Measurements from ENCODE around the gene CRTC3. TPM values are rescaled to one million over a fixed set of nuclear protein-coding genes. Genes with fewer than 3 reads are reported as not detected.
A peak's percentile ranks its signal among the peaks of the same experiment; 100 is the strongest.

CRTC3 gene
- total RNA-seq, 2 donors from 2014 or later, result 10.5 to 13.0 TPM

DNA sequence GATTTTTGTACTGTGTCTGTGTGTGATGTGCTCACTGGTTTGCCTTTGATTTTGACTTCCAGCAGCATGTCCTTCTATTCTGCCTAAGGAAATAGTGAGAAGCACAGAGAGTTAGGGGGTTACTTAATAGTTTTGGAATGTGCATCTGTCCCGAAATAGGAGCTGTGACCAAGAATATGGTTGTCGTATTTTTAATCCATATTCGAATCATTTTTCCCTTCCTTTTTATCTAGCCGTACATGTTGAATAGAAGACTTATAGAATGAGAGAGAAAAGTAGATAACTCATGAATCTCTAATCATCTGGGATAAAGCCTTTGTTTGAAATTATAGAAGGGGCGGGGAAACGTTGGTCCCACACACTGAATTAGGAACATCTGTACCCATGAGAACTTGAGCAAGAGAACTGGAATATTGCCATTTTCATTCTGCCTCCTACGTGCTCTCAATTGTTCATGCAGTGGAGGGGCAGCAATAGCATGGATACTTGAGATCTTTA is 23.6 kb downstream of the CRTC3 start:
- 54 to 55% methylated on average over 7 of the region's 7 CpGs for WGBS, 2 donors
- intact Hi-C loops (cut with DNase I), result no loop called here
- Histone ChIP-seq H3K4me3 (no peak overlapping the region), H3K36me3 (replicated peaks in 1 of 2; ENCODE audit: insufficient read depth in 1 of 2, low read depth in 2 of 2) (no peaks in the 10 kb centered on the region), H3K27ac (peak overlapping the region; percentile 4 to 70 (median 60)), H3K4me1 (peaks cover 35% of the 10 kb centered on the region), H3K9me3 (no peaks in the 10 kb centered on the region), H3K27me3 (no peaks in the 10 kb centered on the region)
- no peak for TF ChIP-seq POLR2A (IDR thresholded peaks at IDR 0.05)
- TF ChIP-seq, protein P1, sequence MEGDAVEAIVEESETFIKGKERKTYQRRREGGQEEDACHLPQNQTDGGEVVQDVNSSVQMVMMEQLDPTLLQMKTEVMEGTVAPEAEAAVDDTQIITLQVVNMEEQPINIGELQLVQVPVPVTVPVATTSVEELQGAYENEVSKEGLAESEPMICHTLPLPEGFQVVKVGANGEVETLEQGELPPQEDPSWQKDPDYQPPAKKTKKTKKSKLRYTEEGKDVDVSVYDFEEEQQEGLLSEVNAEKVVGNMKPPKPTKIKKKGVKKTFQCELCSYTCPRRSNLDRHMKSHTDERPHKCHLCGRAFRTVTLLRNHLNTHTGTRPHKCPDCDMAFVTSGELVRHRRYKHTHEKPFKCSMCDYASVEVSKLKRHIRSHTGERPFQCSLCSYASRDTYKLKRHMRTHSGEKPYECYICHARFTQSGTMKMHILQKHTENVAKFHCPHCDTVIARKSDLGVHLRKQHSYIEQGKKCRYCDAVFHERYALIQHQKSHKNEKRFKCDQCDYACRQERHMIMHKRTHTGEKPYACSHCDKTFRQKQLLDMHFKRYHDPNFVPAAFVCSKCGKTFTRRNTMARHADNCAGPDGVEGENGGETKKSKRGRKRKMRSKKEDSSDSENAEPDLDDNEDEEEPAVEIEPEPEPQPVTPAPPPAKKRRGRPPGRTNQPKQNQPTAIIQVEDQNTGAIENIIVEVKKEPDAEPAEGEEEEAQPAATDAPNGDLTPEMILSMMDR (IDR thresholded peaks at IDR 0.05), result no peak
- ATAC-seq (no peak), DNase-seq (peak in 1 of 4 donors; percentile 35)

DNA sequence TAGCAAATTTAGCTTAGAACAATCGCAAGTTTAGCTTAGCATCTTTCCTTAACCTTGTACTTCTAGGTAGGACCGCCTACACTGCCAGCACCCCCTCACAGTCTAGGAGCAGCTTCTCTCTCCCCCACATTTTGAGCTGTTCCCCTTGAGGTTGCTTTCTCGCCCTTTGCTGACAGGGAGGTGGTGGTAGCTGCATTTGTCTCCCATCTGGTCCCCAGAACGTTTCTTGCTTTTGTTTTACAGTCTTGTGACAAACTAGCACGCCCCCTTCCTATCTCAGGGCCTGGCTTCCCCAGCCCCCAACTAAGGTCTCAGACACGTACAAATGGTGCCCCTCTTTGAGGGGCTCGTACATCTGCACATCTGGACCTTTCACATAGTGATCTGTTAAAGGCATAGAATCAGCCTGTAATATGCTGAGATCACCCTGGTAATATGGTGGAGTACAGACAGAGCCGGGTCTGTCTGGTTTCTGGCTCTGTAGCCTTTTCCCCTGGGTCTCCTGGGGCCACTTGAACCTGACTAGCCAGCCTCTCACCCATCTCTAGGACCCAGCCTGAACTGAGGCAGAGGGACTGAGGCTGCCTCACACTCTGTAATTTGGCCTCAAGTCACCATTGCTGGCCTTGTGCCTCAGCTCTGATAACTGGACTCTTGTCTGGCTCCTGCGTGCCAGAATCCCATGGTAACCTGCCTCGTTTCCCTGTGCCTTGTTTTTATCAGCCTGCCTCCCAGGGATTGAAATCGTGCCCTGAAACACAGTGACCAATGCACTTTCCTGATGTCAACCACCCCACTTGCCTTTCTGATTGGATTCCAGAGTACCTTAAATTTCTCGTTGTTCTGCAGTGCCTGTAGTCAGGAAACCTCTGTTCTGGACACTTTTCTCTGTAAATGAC is 27.7 kb downstream of the CRTC3 start:
- peak; percentile 90 to 97 (median 94) for DNase-seq
- H3K27me3 ChIP-seq, result no peaks in the 10 kb centered on the region
- peak; percentile 88 for ATAC-seq
- no peaks in the 10 kb centered on the region for H3K9me3 ChIP-seq
- intact Hi-C loops (cut with DNase I), result no loop called here
- no peak overlapping the region for H3K4me3 ChIP-seq
- H3K4me1 ChIP-seq, result peaks cover 68% of the 10 kb centered on the region
- TF ChIP-seq, protein P1 (IDR thresholded peaks at IDR 0.05), result no peak
- peak in 1 of 3 donors; percentile 47 for TF ChIP-seq POLR2A (IDR thresholded peaks at IDR 0.05)
- H3K27ac ChIP-seq, result peak overlapping the region; percentile 51 to 90 (median 74)
- H3K36me3 ChIP-seq (replicated peaks in 1 of 2; ENCODE audit: insufficient read depth in 1 of 2, low read depth in 2 of 2), result no peaks in the 10 kb centered on the region
- 29 to 35% methylated on average over 12 of the region's 12 CpGs for WGBS, 2 donors

DNA sequence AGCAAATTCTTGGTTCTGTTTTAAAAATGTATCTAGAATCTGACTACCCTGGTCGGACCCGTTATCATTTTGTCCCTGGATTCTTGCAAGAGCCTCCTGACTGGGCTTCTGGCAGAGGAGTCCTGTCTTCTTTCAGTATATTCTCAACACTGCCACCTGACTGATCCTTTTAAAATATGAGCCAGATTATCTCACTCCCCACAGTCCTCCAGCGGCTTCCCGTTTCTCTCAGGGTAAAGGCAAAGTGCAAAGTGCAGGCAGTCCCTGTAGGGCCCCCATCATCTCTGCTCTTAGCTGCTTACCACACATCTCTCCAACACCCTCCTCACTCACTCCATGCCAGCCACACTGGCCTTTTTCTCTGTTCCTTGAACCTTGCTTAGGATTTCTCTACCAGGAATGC is 28.4 kb downstream of the CRTC3 start:
- 1 to 9% methylated on average over 4 of the region's 4 CpGs for WGBS, 2 donors
- H3K27ac ChIP-seq, result peak overlapping the region; percentile 46 to 90 (median 74)
- H3K9me3 ChIP-seq, result no peaks in the 10 kb centered on the region
- intact Hi-C loops (cut with DNase I), result no loop called here
- H3K4me3 ChIP-seq, result no peak overlapping the region
- no peaks in the 10 kb centered on the region for H3K36me3 ChIP-seq (replicated peaks in 1 of 2; ENCODE audit: insufficient read depth in 1 of 2, low read depth in 2 of 2)
- ATAC-seq (peak; percentile 22), DNase-seq (peak in 3 of 4 donors; percentile 15 to 38 (median 29))
- no peaks in the 10 kb centered on the region for H3K27me3 ChIP-seq
- TF ChIP-seq, protein P1 (IDR thresholded peaks at IDR 0.05), result no peak
- TF ChIP-seq POLR2A (IDR thresholded peaks at IDR 0.05), result no peak
- peaks cover 64% of the 10 kb centered on the region for H3K4me1 ChIP-seq

DNA sequence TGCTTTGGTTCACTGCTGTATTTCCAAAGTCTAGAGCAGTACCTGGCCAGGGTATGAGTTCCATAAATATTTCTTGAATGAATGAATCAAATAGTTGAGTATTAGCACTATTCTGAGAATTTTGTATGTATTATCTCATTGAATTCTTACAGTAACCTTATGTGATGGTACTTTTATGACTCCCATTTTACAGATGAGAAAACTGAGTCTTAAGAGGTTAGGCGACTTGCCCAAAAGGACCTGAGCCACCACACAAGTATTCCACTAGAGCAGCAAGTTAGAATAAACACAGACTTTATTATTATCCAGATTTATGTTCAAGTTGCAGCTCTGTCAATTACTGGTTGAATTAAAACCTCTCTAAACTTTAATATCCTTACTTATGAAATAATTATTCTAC is 29.4 kb downstream of the CRTC3 start:
- Histone ChIP-seq H3K4me3 (no peak overlapping the region), H3K36me3 (replicated peaks in 1 of 2; ENCODE audit: insufficient read depth in 1 of 2, low read depth in 2 of 2) (no peaks in the 10 kb centered on the region), H3K4me1 (peaks cover 55% of the 10 kb centered on the region), H3K27ac (peak overlapping the region; percentile 31 to 90 (median 74)), H3K27me3 (no peaks in the 10 kb centered on the region), H3K9me3 (no peaks in the 10 kb centered on the region)
- ATAC-seq (no peak), DNase-seq (no peak)
- TF ChIP-seq, protein P1 (IDR thresholded peaks at IDR 0.05), result no peak
- no peak for TF ChIP-seq POLR2A (IDR thresholded peaks at IDR 0.05)
- intact Hi-C loops (cut with DNase I), result no loop called here
- 95 to 100% methylated on average over 1 of the region's 1 CpG for WGBS, 2 donors
